ENCODE measurements around the gene ELMOD3.

The ELMOD3 gene

DNA sequence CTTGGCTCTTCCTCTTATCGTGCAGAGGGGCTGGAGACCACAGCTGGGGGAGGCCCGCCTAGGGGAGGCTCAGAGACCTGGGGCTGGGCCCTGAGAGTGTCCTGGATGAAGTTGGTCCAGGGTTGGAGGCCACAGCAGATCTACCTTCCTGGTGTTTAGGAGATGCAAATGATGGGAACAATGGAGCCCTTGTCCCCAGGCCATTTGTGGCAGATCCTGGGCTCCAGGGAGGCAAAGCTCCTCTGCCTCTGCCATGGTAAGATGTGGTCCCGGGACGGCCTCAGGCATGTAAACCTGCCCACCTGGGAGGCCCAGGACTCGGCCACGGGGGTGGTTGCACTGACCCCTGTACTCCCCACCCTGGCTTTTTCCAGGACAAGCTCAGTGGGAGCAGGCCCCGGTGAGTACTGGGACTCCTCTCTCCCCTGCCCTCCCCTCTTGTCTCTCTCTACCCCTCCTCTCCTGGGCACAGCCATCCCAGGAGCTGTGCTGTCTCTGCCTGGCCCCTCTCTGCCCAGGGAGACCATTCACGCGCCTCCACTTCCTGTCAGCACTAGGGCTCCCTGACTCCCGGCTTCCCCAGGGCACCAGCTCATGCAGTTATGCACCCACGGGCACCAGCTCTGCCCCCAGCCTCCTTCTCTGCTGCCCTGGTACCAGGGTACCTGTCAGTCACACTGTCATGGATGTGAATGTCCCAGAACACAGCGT is 74.8 kb downstream of the ELMOD3 start:
- TF ChIP-seq, protein P1, sequence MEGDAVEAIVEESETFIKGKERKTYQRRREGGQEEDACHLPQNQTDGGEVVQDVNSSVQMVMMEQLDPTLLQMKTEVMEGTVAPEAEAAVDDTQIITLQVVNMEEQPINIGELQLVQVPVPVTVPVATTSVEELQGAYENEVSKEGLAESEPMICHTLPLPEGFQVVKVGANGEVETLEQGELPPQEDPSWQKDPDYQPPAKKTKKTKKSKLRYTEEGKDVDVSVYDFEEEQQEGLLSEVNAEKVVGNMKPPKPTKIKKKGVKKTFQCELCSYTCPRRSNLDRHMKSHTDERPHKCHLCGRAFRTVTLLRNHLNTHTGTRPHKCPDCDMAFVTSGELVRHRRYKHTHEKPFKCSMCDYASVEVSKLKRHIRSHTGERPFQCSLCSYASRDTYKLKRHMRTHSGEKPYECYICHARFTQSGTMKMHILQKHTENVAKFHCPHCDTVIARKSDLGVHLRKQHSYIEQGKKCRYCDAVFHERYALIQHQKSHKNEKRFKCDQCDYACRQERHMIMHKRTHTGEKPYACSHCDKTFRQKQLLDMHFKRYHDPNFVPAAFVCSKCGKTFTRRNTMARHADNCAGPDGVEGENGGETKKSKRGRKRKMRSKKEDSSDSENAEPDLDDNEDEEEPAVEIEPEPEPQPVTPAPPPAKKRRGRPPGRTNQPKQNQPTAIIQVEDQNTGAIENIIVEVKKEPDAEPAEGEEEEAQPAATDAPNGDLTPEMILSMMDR (conservative IDR thresholded peaks at IDR 0.05; ENCODE audit: low read length): no peak
- no peak for DNase-seq (ENCODE audit: low read depth)
- H3K4me3 ChIP-seq (ENCODE audit: low read length): no peak overlapping the region

DNA sequence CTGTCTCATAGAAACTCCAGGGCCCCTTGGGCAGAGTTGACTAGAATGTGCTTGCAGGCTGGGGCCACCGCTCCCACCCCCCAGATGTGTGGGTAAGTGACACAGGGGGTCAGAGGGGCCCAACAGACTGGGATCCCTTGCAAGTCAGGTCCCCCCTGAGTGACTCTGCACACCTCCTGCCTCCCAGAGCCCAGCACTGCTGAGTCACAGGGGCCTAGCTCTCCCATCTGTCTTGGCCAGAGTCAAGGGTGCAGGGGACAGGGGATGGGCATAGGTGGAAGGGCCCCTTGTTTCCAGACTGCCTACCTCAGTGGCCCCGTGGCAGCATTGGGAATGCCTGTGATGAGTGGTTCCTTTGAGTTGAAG is 75.3 kb downstream of the ELMOD3 start:
- no peak overlapping the region for H3K4me3 ChIP-seq (ENCODE audit: low read length)
- TF ChIP-seq, protein P1 (conservative IDR thresholded peaks at IDR 0.05; ENCODE audit: low read length): no peak
- no peak for DNase-seq (ENCODE audit: low read depth)

DNA sequence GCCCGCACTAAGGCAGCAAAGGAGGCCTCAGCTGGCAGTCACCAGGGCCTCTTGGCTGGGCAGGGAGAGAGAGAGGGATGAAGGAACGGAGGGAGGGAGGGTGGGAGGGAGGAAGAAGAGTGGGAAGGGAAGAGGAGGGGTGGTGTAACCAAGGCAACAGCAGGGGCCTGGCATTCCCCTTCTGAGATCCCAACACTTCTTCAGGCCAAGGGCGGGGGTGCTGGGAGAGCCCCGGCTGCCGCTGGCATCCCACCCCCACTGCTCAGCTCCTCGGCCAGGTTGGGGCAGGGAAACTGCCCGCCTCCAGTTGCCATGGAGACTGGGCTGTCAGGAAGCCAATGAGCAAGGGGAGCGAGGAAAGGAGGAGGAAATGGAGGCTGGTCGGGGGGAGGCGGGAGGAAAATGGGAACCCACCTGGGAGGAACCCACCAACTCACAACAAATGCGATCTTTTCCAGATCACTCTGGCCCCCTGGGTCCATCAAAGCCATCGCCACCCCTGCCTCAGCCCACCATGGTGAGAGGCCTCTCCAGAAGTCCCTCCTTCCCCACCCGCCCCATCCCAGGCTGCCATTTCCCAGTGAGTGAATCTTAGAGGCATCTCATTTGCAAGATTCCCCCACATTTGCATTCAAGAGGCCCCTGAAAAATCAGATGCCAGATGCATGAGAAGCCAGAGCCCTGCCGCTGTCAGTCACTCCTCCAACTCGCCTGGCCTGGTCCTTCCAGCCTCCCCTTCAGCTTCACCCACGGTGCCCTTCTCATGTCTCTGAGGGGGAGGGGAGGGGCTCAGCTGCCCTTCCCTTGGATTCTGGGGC is 76.4 kb downstream of the ELMOD3 start:
- DNase-seq (ENCODE audit: low read depth): no peak
- TF ChIP-seq, protein P1 (conservative IDR thresholded peaks at IDR 0.05; ENCODE audit: low read length): no peak
- H3K4me3 ChIP-seq (ENCODE audit: low read length): no peak overlapping the region

DNA sequence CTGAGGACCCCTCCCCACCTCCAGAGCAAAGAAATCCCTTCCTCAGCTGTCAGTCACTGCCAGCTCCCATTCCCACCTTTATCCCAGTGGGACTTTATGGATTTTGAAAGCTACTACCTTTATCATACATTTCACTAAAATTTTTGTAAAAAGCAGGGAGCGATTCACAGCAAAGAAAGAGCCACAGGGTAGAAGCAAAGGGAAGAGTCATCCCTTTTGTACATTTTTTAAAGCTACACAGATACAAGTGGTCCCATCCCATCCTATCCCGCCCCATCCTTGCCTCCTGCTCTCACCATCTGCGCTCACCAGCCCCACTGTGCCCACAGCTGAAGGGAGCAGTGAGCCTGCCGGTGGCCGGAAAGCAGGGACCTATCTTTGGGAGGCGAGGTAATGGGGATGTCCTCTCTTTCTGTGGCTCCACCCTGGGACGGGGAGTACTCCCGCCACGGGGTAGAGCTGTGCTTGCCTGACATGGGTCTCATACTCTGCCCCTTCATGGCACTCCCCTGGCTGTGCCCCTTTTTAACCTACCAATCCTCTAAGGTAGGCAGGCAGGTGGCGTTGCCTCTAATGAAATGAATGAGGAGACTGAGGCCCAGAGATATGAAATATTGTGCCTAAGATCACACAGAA is 77.1 kb downstream of the ELMOD3 start:
- DNase-seq (ENCODE audit: low read depth): no peak
- no peak overlapping the region for H3K4me3 ChIP-seq (ENCODE audit: low read length)
- TF ChIP-seq, protein P1 (conservative IDR thresholded peaks at IDR 0.05; ENCODE audit: low read length): no peak

DNA sequence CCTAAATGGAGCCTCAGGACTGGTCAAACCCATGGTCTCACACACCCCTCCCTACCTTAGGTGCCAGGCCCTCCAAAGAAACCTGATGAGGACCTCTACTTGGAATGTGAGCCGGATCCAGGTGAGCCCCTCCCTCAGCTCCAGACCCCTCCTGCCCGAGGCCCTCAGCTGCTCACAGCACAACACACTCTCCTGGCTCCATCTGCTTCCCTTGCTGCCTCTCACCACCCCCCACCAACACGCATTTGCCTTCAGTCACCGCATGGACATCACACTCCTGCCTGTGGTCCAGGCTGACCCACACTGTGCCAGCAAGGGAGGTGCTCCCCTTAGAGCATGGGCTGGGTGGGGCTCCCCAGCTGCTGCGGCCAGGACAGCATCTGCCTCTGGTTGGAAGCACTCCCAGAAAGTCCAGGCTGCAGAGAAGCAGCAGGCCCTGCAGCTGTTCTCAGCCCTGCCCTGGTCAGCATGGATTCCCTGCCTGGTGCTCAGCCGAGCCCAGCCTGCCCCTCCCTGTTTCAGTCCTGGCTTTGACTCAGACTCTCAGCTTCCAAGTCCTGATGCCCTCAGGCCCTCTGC is 79.0 kb downstream of the ELMOD3 start:
- TF ChIP-seq, protein P1 (conservative IDR thresholded peaks at IDR 0.05; ENCODE audit: low read length): no peak
- H3K4me3 ChIP-seq (ENCODE audit: low read length): no peak overlapping the region
- peak; percentile 98 for DNase-seq (ENCODE audit: low read depth)

DNA sequence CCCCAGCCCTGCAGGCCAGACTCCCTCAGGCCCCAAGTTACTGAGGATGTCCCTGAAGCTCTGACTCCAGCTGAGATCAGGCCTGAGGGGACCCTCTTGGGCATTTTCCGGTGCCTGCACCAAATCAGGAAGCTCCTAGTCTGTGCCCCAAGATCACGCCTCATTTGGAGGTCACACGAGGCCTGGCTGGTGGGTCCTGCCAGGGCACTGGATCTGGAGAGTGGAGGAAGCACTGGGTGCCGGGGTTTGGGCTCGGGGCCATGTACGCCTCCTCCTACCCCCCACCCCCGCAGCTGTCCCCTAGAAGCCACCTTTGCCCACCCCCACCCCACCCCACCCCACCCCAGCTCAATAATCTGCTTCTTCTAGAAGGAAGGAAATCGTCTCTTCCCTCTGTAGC is 80.1 kb downstream of the ELMOD3 start:
- no peak for DNase-seq (ENCODE audit: low read depth)
- TF ChIP-seq, protein P1 (conservative IDR thresholded peaks at IDR 0.05; ENCODE audit: low read length): no peak
- no peak overlapping the region for H3K4me3 ChIP-seq (ENCODE audit: low read length)

Data from AG10803 (cell line).